ENCODE data around the gene REC8. TPM values are rescaled to one million over a fixed set of nuclear protein-coding genes. Genes with fewer than 3 reads are reported as not detected.

REC8 gene
- total and polyA plus RNA-seq, 2 of the 13 experiments (the other 11 are each of a cell fraction or from before 2014, with no cell fraction given): 3.4 to 14.7 TPM

- TF ChIP-seq, protein P1, sequence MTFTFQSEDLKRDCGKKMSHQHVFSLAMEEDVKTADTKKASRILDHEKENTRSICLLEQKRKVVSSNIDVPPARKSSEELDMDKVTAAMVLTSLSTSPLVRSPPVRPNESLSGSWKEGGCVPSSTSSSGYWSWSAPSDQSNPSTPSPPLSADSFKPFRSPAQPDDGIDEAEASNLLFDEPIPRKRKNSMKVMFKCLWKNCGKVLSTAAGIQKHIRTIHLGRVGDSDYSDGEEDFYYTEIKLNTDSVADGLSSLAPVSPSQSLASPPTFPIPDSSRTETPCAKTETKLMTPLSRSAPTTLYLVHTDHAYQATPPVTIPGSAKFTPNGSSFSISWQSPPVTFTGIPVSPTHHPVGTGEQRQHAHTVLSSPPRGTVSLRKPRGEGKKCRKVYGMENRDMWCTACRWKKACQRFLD (CRISPR knock-in tag; IDR thresholded peaks at IDR 0.05; ENCODE audit: borderline replicate concordance): no peak
- TF ChIP-seq, protein P2, sequence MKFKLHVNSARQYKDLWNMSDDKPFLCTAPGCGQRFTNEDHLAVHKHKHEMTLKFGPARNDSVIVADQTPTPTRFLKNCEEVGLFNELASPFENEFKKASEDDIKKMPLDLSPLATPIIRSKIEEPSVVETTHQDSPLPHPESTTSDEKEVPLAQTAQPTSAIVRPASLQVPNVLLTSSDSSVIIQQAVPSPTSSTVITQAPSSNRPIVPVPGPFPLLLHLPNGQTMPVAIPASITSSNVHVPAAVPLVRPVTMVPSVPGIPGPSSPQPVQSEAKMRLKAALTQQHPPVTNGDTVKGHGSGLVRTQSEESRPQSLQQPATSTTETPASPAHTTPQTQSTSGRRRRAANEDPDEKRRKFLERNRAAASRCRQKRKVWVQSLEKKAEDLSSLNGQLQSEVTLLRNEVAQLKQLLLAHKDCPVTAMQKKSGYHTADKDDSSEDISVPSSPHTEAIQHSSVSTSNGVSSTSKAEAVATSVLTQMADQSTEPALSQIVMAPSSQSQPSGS (CRISPR knock-in tag; IDR thresholded peaks at IDR 0.05): no peak
- TF ChIP-seq ZSCAN30 (CRISPR knock-in tag; IDR thresholded peaks at IDR 0.05) (no peak), SALL2 (CRISPR knock-in tag; IDR thresholded peaks at IDR 0.05) (no peak), AGO1 (IDR thresholded peaks at IDR 0.05; ENCODE audit: low read depth, low read length, poor library complexity, severe bottlenecking) (no peak), ZNF720 (CRISPR knock-in tag; IDR thresholded peaks at IDR 0.05) (no peak), HDAC1 (CRISPR knock-in tag; IDR thresholded peaks at IDR 0.05) (no peak), AGO2 (optimal IDR thresholded peaks at IDR 0.05; ENCODE audit: low read depth, low read length) (peak; percentile 97), ZBTB40 (IDR thresholded peaks at IDR 0.05) (no peak), ZBTB40 (CRISPR knock-in tag; IDR thresholded peaks at IDR 0.05) (0 out of 2 replicates have a peak, but pooled peaks have one; percentile 24), NBN (conservative IDR thresholded peaks at IDR 0.05) (no peak)
- TF ChIP-seq, protein P3, sequence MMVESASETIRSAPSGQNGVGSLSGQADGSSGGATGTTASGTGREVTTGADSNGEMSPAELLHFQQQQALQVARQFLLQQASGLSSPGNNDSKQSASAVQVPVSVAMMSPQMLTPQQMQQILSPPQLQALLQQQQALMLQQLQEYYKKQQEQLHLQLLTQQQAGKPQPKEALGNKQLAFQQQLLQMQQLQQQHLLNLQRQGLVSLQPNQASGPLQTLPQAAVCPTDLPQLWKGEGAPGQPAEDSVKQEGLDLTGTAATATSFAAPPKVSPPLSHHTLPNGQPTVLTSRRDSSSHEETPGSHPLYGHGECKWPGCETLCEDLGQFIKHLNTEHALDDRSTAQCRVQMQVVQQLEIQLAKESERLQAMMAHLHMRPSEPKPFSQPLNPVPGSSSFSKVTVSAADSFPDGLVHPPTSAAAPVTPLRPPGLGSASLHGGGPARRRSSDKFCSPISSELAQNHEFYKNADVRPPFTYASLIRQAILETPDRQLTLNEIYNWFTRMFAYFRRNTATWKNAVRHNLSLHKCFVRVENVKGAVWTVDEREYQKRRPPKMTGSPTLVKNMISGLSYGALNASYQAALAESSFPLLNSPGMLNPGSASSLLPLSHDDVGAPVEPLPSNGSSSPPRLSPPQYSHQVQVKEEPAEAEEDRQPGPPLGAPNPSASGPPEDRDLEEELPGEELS (CRISPR knock-in tag; IDR thresholded peaks at IDR 0.05): no peak
Measured at GRCh38 chr14:24181371-24182077, 9.6 kb downstream of the REC8 start (continued).

All from HepG2 (cell line).